ENCODE results near the gene NEMP1. TPM values are rescaled to one million over a fixed set of nuclear protein-coding genes. Genes with fewer than 3 reads are reported as not detected.

The NEMP1 gene
- total RNA-seq, 1 donor from 2014 or later = 6.1 TPM

GRCh38 chr12:57046947-57047890 lies 31.4 kb downstream of the NEMP1 start:
- no peak for TF ChIP-seq CTCF (IDR thresholded peaks at IDR 0.05; ENCODE audit: insufficient read depth, low read length, poor library complexity, severe bottlenecking)
- no peaks in the 10 kb centered on the region for H3K36me3 ChIP-seq (ENCODE audit: control insufficient read depth, insufficient read depth, low read length)
- no peak overlapping the region for H3K4me3 ChIP-seq (ENCODE audit: low read depth, low read length)
- DNase-seq (ENCODE audit: low read depth) = no peak
- peaks cover 5% of the 10 kb centered on the region for H3K27me3 ChIP-seq (ENCODE audit: control insufficient read depth, insufficient read depth, low read length)

GRCh38 chr12:57046086-57046791 lies 32.4 kb downstream of the NEMP1 start:
- Histone ChIP-seq H3K4me3 (ENCODE audit: low read depth, low read length) (no peak overlapping the region), H3K36me3 (ENCODE audit: control insufficient read depth, insufficient read depth, low read length) (no peaks in the 10 kb centered on the region), H3K27me3 (ENCODE audit: control insufficient read depth, insufficient read depth, low read length) (peaks cover 3% of the 10 kb centered on the region)
- no peak for TF ChIP-seq CTCF (IDR thresholded peaks at IDR 0.05; ENCODE audit: insufficient read depth, low read length, poor library complexity, severe bottlenecking)
- DNase-seq (ENCODE audit: low read depth) = no peak

- no peak for TF ChIP-seq CTCF (IDR thresholded peaks at IDR 0.05; ENCODE audit: insufficient read depth, low read length, poor library complexity, severe bottlenecking)
- DNase-seq (ENCODE audit: low read depth) = no peak
- no peak overlapping the region for H3K4me3 ChIP-seq (ENCODE audit: low read depth, low read length)
- H3K27me3 ChIP-seq (ENCODE audit: control insufficient read depth, insufficient read depth, low read length) = peaks cover 6% of the 10 kb centered on the region
- H3K36me3 ChIP-seq (ENCODE audit: control insufficient read depth, insufficient read depth, low read length) = no peaks in the 10 kb centered on the region
These were observed 33.7 kb downstream of the NEMP1 start for GRCh38 chr12:57044889-57045288.

- Histone ChIP-seq H3K36me3 (ENCODE audit: control insufficient read depth, insufficient read depth, low read length) (no peaks in the 10 kb centered on the region), H3K27me3 (ENCODE audit: control insufficient read depth, insufficient read depth, low read length) (peaks cover 6% of the 10 kb centered on the region), H3K4me3 (ENCODE audit: low read depth, low read length) (no peak overlapping the region)
- TF ChIP-seq CTCF (IDR thresholded peaks at IDR 0.05; ENCODE audit: insufficient read depth, low read length, poor library complexity, severe bottlenecking) = no peak
- DNase-seq (ENCODE audit: low read depth) = no peak
These were observed 34.1 kb downstream of the NEMP1 start for GRCh38 chr12:57044468-57044867.

GRCh38 chr12:57042695-57043094 lies 35.9 kb downstream of the NEMP1 start:
- H3K27me3 ChIP-seq (ENCODE audit: control insufficient read depth, insufficient read depth, low read length) = peaks cover 6% of the 10 kb centered on the region
- TF ChIP-seq CTCF (IDR thresholded peaks at IDR 0.05; ENCODE audit: insufficient read depth, low read length, poor library complexity, severe bottlenecking) = no peak
- no peak for DNase-seq (ENCODE audit: low read depth)

More at GRCh38 chr12:57042695-57043094, 35.9 kb downstream of the NEMP1 start:
- Histone ChIP-seq H3K36me3 (ENCODE audit: control insufficient read depth, insufficient read depth, low read length) (no peaks in the 10 kb centered on the region), H3K4me3 (ENCODE audit: low read depth, low read length) (no peak overlapping the region)
